Bladder microvascular endothelial cell (primary cell): Measurements from ENCODE around the gene PIAS3. TPM values are rescaled to one million over a fixed set of nuclear protein-coding genes. Genes with fewer than 3 reads are reported as not detected.

Source experiments
- total RNA-seq: library from RNA; depleted of rRNA; stranded (reverse); fragments of >200 nt; gene quantifications from 2 replicates; pipeline ENCODE4 v1.2.3, GENCODE V29; 2014

PIAS3 gene
- total RNA-seq, result 4.7 and 11.0 TPM in 2 replicates

GRCh38 chr1:145858901-145859490 is at the start of gene PIAS3:
TSS of gene PIAS3 (minus strand) at chr1:145859081. CDS start at chr1:145858990, 91 bp downstream.

DNA sequence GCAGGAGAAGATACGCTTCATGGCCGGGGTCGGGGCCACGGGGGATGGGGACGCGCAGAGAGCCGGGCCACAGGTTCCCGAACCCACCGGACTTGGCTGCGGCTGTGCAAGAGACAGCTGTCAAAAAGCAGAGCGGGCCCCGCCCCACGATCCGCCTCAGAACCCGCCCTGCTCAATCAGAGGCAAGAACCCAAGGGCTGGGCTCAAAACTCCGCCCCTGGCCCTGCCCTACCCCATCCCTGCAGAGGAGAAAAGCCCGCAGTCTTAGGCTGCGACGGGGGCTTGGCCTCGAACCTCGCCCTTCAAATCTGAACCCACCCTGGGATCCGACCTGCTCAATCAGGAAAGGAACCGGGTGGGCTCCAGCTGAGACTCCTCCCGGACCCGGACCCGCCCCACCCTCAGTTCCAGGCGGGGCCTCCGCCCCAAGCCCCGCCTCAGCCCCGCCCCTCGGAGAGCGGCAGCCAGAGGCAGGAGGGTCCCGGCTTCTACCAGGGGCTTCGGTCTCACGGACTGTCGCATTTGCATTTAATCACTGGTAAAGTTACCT is 26.9 kb upstream of the PIAS3 start, which contains the start of gene ANKRD35:
Gene ANKRD35 (minus strand): TSS at position 129 of the 550 bp plus-strand sequence. CDS start 108 bp downstream, at position 21.

GRCh38 chr1:145845514-145846161 is 13.2 kb downstream of the PIAS3 start, which contains the start of gene NUDT17:
TSS of gene NUDT17 (plus strand) at chr1:145845630. CDS start at chr1:145845641, 11 bp downstream.

DNA sequence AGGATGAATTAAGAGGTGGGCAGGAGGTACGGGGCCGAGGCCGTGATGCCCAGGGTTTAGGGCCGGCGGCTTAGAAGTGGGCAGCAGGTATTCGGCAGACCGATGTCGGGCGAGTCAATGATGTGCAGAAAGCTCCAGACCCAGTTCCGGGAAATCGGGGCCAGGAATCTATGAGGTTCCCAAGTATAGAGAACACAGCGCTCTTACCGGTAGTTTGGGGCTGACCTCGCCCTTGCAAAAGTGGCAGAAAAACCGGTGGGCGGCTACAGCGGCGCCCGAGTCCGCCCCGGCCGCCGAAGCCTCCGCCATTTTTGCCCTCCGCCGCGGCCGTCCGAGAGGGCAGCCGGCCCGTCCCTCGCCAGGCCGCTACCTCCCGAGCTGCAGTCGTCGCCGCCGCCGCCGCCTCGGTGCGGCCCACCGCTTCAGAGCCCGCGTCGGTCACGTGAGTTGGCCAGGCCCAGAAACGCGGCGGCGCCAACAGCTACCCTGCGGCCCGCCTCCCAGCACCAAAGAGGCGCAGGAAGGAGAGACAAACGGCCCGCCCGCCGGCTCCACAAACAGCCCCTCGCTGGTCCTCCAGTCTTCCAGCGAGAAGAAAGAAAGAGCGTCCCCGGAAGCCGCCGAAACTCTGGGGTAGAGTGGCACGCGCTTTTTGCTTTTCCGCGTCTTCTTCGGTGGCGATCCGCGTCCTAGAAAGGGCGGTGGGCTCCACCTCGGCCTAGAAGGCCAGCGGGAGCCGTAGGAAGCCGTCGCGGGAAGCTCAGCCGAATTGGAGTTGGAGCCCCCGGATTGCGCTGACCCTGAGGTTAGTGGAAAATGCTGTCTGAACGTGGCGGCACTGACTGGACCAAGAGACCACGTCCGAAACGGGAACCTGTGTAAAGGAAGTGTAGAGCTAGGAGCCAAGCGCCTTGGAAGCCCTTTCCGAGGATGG is 35.0 kb downstream of the PIAS3 start, which contains the start of the genes POLR3C and RNF115:
Gene POLR3C (plus strand): TSS at position 636 of the 934 bp plus-strand sequence. CDS start 1,577 bp downstream, outside the sequence.
Gene RNF115 (minus strand): TSS at position 531 of the 934 bp plus-strand sequence. CDS start 222 bp downstream, at position 309.

Other genes with a start within 250 kb of the PIAS3 start
- gene PDZK1, start 151.7 kb downstream of the PIAS3 start, total RNA-seq, result under 0.01 and 0.31 TPM in 2 replicates
- gene CD160, start 139.6 kb downstream of the PIAS3 start, total RNA-seq, result not detected in 2 replicates
- 9.6 and 15.7 TPM in 2 replicates for gene RNF115, start 35.0 kb downstream of the PIAS3 start, total RNA-seq
- gene POLR3C, start 34.9 kb downstream of the PIAS3 start, total RNA-seq, result 20.1 and 26.9 TPM in 2 replicates
- gene NUDT17, start 13.5 kb downstream of the PIAS3 start, total RNA-seq, result 2.3 and 2.5 TPM in 2 replicates
- gene ANKRD35, start 26.8 kb upstream of the PIAS3 start, total RNA-seq, result 0.06 and 0.16 TPM in 2 replicates
- 4.1 and 10.5 TPM in 2 replicates for gene ITGA10, start 51.0 kb upstream of the PIAS3 start, total RNA-seq
- 21.2 and 32.6 TPM in 2 replicates for gene PEX11B, start 59.6 kb upstream of the PIAS3 start, total RNA-seq
- 121 and 188 TPM in 2 replicates for gene RBM8A, start 68.4 kb upstream of the PIAS3 start, total RNA-seq
- 13.0 and 22.0 TPM in 2 replicates for gene LIX1L, start 98.9 kb upstream of the PIAS3 start, total RNA-seq
- 0.13 and 0.32 TPM in 2 replicates for gene ANKRD34A, start 105.5 kb upstream of the PIAS3 start, total RNA-seq
- gene POLR3GL, start 105.6 kb upstream of the PIAS3 start, total RNA-seq, result 11.8 and 14.1 TPM in 2 replicates
- gene TXNIP, start 137.5 kb upstream of the PIAS3 start, total RNA-seq, result 84.7 and 158 TPM in 2 replicates
- not detected in 2 replicates for gene HJV, start 162.7 kb upstream of the PIAS3 start, total RNA-seq